NCI-H446 treated with DMSO at 0.1 percent for 48 hours (cell line): ENCODE data around the gene FAM53B.
"Not testable (repeated sequence)": the region's sequence is repeated elsewhere in the genome, so short reads cannot be mapped to it uniquely, and the experiment has no call there.

Source experiments
- DNase-seq: peaks from one replicate; lab custom pipeline; 2025; lab: John Stamatoyannopoulos, UW

The FAM53B gene

DNA sequence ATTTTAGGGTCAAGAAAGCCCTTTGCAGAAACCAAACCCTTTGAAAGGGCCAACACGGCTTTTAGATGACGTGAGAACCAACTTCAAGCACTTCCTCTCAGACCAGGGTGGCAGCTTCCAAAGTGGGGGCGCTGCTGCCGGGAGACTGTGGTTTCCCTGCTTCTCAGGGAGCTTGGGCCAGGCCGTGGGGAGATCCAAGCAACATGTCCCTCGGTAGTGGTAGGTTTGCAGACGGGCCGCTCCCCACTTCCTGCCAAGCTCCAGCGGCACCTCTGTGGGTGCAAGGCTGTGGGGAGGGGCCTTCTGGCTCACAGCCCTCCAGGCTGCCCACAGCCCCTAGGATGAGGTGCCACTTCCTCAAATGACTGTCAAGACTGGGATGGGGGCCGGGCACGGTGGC, 132.4 kb downstream of the FAM53B start:
- no peak for DNase-seq

DNA sequence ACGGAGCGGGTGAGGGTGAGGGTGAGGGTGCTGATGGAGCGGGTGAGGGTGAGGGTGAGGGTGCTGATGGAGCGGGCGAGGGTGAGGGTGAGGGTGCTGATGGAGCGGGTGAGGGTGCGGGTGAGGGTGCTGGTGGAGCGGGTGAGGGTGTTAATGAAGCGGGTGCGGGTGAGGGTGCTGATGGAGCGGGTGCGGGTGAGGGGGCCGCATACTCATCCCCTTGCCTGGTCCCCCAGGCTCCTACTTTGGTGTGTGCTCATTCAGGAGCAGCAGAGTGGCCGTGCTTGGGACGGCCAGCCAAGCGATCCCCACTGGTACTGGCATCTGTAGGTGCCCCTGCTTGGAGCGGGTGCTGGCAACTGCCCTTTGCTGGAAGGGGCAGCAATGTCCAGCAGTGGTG, 133.3 kb downstream of the FAM53B start:
- DNase-seq: not testable (repeated sequence)

DNA sequence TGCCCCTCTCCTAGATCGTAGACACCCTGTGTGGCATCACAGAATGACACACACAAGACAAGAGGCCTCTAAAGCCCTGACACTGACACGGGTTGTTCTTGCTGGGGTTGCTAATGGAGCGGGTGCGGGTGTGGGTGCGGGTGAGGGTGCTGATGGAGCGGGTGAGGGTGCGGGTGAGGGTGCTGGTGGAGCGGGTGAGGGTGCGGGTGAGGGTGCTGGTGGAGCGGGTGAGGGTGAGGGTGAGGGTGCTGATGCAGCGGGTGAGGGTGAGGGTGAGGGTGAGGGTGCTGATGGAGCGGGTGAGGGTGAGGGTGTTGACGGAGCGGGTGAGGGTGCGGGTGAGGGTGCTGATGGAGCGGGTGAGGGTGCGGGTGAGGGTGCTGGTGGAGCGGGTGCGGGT, 134.0 kb downstream of the FAM53B start:
- not testable (repeated sequence) for DNase-seq

DNA sequence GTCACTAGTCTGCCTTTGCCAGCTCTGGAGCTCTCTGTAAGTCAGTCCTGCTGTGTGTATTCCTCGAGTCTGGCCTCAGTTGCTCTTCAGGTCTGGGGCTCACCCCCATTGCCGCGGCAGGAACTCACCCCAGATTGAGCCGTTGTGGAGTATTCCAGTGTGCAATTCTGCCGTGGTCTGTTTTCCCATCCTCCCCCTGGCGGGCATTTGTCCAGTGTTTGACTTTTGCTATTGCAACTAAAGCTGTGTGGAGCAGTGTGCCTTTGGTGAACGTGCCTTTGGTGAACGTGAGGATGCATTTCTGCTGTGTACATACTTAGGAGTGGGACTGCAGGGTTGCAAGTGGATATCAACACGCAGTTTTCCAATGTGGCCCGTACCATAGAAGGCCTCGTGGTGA, 134.5 kb downstream of the FAM53B start:
- no peak for DNase-seq

DNA sequence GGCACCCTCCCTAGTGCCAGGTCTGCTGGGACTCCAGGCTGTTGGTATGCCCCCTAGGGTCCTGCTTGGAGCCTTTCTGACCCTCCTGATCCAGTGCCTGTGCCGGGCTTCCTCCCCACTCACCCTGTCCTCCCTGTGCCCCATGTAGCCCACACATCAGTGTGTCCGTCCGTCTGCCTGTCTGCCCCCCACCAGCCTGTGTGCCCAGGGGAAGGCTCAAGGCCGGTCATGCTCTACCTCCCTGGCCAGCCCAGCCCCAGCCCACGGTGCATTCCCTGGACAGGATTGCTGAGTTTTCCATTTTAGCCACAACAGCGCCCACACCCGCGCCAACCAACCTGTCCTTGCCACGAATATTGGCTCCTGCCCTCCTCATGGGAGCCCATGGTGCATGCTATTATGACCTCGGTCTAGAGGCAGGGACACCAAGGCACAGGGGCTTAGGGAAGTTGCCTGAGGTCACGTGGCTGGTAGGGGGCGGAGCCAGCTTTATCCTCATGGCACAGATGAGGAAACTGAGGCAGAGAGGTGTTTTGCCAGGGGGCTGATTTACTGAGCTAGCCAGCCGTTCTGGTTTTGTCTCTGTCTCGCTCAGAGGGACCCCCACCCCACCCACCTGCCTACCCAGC, 136.0 kb downstream of the FAM53B start:
- no peak for DNase-seq

DNA sequence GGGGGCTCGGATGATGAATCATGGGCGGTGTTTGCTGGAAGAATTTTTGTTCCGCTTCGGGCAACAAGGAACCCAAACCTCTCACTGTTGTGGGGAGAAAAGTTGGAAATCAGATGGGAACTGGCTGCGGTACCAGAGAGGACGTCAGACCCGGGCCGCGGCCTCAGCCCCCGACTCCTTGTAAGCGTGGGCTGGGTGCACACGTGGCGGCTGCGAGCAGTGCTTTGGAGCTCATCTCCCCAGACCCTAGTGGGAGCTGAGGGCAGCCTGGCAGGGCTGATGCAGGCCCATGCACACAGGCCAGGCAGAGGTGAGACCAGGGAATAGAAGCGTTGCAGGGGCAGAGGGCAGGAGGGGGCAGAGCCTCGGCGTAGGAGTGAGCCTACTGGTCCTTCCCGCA, 136.5 kb downstream of the FAM53B start:
- DNase-seq: no peak

DNA sequence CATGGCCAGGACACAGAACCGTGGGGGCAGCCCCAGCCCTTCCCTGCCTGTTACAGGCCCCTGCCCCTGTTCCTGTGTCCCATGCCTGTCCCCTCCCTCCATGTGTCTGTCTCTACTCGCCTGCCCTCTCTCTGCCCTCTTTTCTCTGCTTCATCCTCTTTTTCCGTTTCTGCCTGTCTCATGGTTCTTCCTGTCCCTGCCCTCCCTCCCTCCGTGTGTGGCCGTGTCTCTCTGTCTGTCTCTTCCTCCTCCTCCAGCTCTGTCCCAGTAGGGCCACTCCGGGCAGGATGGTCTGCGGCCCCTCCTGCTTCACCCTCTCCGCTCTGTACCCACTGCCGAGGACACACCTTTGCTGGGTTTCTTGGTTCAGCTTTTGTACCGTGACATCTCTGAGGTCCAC, 137.4 kb downstream of the FAM53B start:
- DNase-seq: no peak

DNA sequence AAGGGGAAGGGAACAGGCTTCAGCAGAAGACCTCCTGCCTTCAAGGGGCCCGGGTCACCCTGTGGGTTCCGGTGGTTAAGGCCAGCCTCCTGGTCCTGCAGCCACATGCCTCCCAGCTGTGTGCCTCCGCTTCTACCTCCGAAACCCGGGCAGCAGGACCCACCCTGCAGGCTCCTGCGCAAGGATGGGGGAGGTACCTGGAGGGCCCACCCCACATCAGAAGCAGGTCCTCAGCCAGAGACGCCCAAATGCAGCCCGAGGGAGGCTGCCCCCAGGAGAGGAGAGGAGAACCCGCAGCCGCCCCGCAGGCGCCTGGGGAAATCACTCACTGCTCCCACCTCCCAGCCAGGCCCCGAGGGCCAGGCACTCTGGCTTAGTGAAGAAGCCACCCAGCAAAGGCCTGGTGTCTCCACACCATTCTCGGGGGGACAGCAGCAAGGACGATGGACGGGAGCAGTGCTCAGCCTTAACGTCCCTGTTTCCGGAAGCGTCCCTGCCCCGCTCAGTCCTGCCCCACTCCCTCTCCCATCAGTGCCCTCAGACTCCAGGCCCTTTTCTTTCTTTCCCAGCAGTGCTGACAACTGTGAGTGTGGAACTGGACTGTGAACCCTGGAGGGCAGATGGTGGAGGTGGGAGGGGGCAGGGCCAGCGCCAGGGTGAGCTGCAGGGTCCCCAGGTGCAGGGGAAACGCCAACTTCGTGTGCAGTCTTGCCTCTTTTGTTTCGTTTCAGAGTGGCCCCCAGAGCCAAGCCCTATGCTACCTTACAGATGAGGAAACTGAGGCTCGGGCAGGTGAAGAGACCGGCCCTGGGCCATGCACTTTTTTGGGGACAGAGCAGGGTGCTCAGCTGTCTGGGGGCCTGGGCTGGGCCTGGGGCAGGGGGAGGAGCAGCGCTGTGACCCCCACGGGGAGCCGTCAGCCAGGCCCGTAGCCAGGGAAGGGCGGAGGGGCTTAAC, 138.0 kb downstream of the FAM53B start:
- DNase-seq: no peak

DNA sequence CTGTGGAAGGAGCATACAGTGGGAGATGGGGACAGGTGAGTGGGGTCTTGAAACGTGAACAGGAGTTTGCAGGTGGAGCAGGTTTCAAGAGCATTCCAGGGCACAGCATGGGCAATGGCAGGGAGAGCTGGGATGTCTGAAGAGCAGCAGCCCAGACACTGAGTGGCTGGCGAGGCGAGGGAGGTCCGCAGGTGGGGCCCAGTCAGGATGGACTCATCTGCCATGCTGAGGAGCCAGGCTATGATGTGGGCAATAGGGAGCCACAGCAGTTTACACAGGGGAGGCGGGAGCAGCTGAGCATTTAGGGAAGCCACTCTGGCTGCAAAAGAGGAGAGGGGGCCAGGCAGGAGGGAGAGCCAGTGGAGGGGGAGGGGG, 138.7 kb downstream of the FAM53B start:
- DNase-seq: no peak

DNA sequence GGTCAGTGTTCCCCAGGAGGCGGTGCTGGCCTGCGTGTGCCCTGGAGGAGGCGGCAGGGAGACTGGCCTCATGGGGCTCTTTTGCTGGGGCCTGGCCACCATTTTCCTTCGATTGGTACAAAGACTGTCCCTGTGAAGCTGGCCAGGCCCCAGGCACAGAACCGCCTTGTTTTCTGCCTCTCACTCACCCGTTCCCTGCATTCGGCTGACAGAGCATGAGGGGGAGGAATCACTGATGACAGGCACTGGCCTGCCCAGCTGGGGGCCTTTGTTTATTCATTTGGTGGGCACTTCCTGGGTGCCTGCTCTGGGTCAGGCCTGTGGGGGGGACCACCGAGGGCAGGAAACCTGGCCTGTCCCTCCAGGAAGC, 139.2 kb downstream of the FAM53B start:
- DNase-seq: no peak

DNA sequence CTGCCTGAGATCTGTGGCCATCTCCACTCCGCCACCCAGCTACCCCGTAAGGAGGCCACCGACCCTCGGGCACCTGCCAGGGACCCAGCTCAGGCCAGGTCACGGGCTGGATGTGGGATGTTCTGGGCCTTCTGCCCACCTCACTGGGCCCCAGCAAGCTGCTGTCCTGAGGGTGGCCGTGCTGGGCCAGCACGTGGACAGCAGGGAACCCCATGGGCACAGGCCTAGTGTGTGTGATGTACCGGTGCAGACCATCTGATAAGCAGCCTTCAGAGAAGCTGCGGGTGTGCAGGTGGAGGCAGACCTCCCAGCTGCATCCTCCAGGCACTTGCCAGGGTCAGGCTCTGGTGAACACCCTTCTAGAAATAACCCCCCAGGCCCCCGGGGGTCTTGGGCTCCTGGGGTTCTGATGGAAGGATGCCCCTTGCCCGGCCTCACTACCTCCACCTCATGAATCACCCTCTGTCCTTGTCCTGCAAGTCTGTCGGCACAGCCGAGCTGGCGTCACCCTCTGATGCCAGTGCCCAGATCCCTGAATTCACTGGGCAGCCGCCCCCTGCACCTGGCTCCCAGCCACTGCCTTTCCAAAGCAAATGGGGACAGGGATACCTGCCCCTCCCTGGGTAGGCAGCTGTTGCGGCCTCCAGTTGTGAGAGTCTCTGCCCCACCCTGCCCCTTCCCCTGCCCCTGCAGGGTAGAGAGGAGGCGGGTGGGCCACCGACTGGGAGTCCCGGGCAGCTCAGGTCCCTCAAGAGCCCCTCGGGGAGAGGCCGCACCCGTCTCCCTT, 139.8 kb downstream of the FAM53B start:
- DNase-seq: no peak

DNA sequence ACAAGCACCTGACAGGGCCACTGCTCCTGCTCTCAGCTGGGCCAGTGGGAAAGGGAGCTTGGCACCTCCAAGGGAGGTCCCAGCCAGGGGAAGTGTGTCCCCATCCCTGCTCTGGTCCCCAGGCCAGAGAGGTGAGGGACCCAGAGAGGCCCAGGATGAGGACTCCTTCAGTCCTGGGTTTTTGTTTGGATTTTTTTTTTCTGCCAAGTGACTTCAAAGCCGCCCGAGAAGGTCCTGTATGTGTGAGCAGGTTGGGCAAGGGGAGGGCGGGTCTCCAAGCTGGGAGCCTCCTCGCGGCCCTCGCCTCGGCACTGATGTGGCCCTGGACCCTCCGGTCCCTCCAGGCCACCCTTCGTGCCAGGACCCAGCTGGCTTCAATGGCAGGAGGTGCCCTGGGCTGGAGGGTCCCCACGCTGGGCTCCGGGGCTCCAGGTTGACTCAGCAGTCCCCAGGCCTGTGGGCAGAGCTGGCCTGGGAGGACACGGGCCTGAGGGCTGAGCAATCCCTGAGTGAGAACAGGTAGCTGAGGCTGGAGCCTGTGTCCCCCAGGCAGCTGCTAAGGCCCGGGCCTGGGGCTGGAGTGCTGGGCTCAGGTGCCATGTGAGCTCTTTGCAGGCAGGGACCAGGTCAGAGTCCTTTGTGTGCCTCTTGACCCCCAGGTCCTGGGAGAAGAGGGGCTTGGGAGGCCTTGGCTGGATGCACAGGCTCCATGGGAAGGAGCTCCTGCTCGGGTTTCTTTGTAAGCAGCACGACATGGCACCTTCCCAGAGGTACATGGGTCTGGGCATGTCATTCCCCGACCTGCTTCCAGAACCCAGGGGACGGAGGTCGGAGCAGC, 140.6 kb downstream of the FAM53B start:
- no peak for DNase-seq

DNA sequence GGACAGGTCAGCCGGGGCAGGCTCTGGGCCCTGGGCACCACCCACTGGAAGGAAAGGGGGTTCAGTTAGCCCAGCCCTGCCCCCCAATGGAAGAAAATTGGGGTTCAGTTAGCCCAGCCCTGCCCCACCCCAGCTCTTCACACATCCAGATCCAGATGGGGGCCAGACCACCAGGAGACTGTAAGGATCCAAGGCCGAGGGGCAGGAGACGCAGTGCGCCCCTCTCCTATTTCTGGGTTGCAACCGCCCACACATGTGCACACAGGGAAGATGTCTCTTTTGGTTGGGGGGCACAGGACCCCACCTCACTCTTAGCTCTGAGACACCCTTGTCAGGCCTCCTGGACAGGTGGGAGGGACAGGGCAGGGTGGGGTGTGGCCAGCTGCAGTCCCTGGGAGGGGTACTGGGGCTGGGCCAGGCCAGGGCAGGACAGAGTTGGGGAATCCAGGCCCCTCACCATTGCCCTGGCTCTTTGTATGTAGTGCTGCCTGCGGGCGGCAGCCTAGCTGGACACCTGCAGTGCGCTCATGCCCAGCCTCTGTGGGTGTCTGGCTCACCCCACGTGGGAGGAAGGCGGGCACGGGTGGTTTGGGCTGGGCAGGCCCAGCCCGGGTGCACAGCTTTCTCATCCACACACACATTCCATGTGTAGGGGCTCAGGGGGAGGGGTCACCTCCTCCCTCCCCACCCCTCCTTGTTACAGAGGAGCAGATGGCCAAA, 141.4 kb downstream of the FAM53B start:
- no peak for DNase-seq

DNA sequence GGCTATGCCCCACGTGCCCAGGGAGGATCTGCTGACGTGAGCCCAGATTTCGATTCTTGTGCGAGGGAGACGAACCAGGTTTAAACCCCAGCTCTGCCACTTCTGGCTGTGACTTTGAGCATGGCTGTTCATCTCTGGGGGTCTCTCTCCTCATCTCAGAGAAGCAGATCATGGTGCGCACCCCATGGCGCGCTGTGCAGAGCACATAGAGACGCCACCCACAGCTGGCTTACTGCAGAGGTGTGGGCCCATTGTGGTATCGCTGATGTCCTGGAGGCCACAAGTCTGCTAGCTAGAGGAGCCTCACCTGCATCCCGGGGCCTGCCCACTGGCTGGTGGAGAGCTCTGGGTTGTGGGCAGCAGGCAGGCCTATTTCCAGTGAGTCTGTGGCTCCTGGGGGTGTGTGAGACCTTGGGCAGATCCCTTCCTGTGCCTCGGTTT, 142.0 kb downstream of the FAM53B start:
- DNase-seq: no peak

DNA sequence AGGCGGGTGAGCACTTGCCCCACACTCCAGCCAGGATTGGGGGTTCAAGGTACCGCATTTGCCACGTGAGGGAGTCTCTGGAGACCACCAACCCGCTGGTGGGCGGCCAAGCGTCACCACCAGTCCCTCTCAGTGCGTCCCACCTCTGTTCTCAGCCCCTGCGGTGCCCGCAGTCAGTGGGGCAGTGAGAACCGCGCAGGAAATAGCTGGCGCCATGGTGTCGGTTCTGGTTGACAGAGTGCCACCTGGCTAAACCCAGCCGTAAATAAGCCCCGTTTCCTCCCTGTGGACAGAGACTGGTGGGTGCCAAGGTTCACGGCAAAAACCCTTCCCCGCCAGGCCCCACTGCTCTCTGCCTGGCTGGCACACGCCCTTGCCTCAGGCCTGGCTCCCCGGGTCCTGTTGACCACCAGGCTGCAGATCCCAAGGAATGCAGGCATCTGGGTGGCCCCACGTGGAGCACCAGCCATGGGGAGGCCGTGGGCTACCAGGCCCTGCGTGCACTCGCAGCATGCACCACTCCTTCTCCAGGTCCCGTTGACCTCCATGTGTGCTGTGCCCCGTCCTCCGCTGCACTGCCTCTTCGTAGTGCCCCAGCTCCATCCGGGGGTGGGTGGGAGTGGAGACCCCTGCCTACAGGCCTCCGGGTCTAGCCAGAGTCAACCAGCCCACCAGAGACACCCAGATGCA, 142.6 kb downstream of the FAM53B start:
- DNase-seq: no peak

DNA sequence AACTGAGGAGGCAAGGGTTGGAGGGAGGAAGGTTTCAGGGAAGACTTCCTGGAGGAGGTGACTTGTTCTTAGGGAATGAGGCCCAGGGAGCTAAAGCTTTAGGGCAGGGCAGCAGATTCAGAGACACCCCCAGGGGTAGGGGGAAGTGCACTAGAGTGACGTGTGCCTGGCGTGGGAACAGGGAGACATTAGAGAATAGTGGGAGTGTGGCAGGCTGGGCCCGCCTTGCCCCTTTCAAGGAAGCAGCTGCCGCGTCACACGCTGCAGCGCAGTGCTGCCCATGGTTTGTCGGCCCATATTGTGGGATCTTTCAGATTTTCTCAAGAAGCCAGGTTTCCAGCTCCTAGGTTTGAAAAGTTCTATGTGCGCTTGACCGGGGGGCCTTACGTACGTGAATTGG, 143.2 kb downstream of the FAM53B start:
- DNase-seq: no peak

DNA sequence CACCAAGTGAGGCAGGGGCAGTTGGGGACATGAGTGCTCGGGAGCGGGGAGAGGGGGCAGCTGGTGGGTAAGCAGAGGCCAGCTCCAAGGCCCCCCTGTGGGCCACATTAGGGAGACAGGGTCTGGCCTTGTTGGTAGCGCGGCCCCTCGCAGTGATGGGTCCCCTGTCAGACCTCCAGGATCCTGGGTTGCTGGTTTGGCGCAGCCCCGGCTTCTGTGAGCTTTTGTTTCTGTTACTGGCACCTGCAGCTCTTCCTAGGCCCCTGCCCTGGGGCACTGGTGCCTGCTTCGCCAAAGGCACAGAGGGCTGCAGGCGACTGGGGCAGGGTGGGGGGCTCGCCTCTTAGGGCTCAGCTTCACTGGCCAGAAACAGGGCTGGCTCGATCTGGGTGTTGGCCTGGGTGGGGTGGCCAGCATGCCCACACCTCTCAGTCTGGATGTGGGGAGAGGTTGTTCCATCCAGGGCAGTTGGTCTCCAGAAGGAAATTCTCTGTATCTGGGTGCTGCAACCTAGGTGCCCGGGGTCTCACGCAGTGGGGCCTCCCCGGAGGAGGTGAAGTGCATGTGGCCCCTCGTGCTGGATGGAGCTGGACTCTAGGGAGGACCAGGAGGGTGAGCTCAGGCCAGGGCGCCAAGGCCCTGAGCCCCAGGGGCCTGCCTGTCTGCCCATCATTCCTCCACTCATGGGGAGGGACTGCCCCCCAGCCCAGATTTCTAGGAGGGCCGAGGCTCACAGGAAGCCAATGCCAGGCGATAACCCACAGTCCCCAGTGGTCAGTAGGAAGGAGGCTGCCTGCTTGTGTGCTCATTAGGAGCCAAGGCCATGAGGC, 143.9 kb downstream of the FAM53B start:
- DNase-seq: no peak

DNA sequence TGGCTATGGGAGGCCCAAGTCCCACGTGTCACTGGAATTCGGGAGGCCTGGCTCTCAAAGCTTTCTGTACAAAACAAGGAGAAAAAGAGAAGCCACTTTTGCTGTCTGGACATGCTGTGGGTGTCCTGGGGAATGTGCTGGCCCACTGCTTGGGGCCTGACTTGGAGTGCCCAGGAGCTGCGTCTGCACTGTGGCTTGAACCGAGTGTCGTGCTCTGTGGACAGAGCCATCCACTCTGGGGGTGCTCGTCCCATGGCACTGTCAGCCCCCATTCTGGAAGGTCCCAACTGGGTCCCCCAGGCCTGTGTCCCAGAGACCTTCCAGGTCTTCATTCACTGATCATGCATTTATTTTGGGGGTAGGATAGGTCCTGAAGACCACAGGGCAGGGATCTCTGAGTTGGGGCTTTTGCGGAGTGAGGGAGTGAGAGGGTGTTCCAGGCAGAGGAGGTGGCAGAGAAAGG, 144.6 kb downstream of the FAM53B start:
- DNase-seq: no peak

DNA sequence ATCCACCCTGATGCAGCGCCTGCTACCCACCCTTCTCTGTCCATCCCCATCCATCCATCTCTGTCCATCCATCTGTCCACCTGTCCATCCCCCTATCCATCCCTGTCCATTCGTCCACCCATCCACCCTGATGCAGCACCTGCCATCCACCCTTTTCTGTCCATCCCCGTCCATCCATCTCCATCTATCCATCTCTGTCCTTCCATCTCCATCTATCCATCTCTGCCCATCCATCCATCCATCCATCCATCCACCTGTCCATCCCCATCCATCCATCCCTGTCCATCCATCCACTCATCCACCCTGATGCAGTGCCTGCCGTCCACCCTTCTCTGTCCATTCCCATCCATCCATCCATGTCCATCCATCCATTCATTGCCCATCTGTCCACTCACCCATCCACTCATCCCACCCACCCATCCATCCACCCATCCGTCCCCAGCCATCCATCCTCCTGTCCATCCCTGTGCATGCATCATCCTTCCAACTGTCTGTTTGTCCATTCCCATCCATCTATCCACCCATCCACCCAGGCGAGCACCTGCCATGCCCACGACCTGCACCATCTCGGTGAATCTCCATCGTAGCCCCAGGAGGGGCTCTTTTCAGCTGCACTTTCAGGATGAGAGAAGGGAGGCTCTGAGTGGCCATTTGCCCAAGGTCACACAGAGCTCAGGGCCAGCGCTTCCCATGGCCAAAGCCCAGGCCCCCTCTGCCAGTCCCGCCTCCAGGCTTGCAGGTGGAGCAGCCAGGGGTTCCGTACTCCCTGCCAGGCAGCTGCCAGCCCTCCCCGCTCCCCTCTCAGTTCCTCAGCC, 145.2 kb downstream of the FAM53B start:
- DNase-seq: no peak
